HCT116 (cell line): Measurements from ENCODE around the gene S1PR2. TPM values are rescaled to one million over a fixed set of nuclear protein-coding genes. Genes with fewer than 3 reads are reported as not detected.

Experiments used
- ATAC-seq: fragments of 200-7000 bp; cut with Tn5 transposase; 2 replicates; pipeline ENCODE4 v1.9.1; 2020; ENCODE audit warnings: mild to moderate bottlenecking, moderate library complexity
- BruUV-seq: library from RNA; stranded (reverse); fragments of 400-500 nt; replicated peaks from 2 replicates; lab custom pipeline; 2021; lab: Mats Ljungman, UMichigan
- CTCF ChIA-PET: fragments of 300-600 bp; sonication (Branson Sonifier 250); formaldehyde crosslinking; loops from one replicate; lab custom pipeline; 2021; ENCODE audit warnings: antibody characterized with exemption; lab: Charles Lee
- POLR2A ChIA-PET: fragments of 300-600, 350-600 bp; sonication (Branson Sonifier 250); formaldehyde crosslinking; loops from one replicate; lab custom pipeline; 2021; ENCODE audit warnings: antibody characterized with exemption; lab: Charles Lee
- RAD21 ChIA-PET, 2 experiments: fragments of 300-600 bp; sonication (Branson Sonifier 250); formaldehyde crosslinking; loops; one replicate each; lab custom pipeline; 2023; ENCODE audit warnings: low total read pairs in 2 of 2; ENCODE audit not compliant: uncharacterized antibody in 2 of 2, unreplicated experiment in 2 of 2, low non-redundant PET in 1 of 2; lab: Charles Lee
- DNase-seq: peaks from one replicate; pipeline ENCODE4 v3.0.0-alpha.2; 2010; ENCODE audit warnings: low read depth, low spot score
- H2AFZ ChIP-seq: fragments of 200-600 bp; shearing (Covaris generic), sonication (generic); 2 replicates; pipeline ENCODE4 v1.6.1; 2017; ENCODE audit warnings: low read depth, mixed run types, mixed read lengths, antibody characterized with exemption, low read length; ENCODE audit not compliant: poor library complexity, severe bottlenecking
- H3K27ac ChIP-seq: 2 replicates; pipeline ENCODE4 v1.5.1; 2012; ENCODE audit warnings: low read depth, low read length
- H3K27me3 ChIP-seq: fragments of 200-600 bp; sonication (generic); 2 replicates; pipeline ENCODE4 v1.6.1; 2016; ENCODE audit warnings: mixed run types, low read length, mixed read lengths; ENCODE audit not compliant: insufficient read depth
- H3K36me3 ChIP-seq, 2 experiments: fragments of 200-500 bp in 1 of 2; fragments of 200-600 bp in 1 of 2; sonication (Bioruptor generic) in 1 of 2; sonication (generic) in 1 of 2; 2 replicates each; pipeline versions ENCODE4 v1.5.1 to v1.6.1; 2014 to 2016; ENCODE audit warnings: low read length in 2 of 2, inconsistent platforms in 1 of 2, mixed read lengths in 1 of 2, mixed run types in 1 of 2; ENCODE audit not compliant: insufficient read depth in 2 of 2, control insufficient read depth in 1 of 2
- H3K4me1 ChIP-seq, 2 experiments: fragments of 200-600 bp in 1 of 2; sonication (generic) in 1 of 2; 2 replicates each; pipeline versions ENCODE4 v1.5.1 to v1.6.1; 2012 to 2017; ENCODE audit warnings: low read length in 2 of 2, inconsistent platforms in 1 of 2, mild to moderate bottlenecking in 1 of 2, mixed read lengths in 1 of 2, mixed run types in 1 of 2, moderate library complexity in 1 of 2; ENCODE audit not compliant: insufficient read depth in 2 of 2, control insufficient read depth in 1 of 2
- H3K4me2 ChIP-seq: fragments of 200-600 bp; sonication (generic); 2 replicates; pipeline ENCODE4 v1.6.1; 2017; ENCODE audit warnings: mixed run types, low read length, mixed read lengths
- H3K4me3 ChIP-seq, 2 experiments: fragments of 200-600 bp in 1 of 2; sonication (generic) in 1 of 2; replicated peaks in 1 of 2; 2 replicates each; pipeline ENCODE4 v1.5.1; 2011 to 2016; ENCODE audit warnings: low read length in 2 of 2, control low read depth in 1 of 2, low read depth in 1 of 2, mild to moderate bottlenecking in 1 of 2, mixed read lengths in 1 of 2, mixed run types in 1 of 2
- H3K79me2 ChIP-seq: fragments of 200-600 bp; sonication (generic); 2 replicates; pipeline ENCODE4 v1.6.1; 2017; ENCODE audit warnings: mild to moderate bottlenecking, mixed run types, low read length, moderate library complexity, mixed read lengths; ENCODE audit not compliant: insufficient read depth
- H3K9ac ChIP-seq: fragments of 200-600 bp; sonication (generic); 2 replicates; pipeline ENCODE4 v1.6.1; 2016; ENCODE audit warnings: low read length, mixed read lengths
- H3K9me2 ChIP-seq: fragments of 200-600 bp; sonication (generic), shearing (Covaris generic); 2 replicates; pipeline ENCODE4 v1.6.1; 2017; ENCODE audit warnings: mixed run types, mild to moderate bottlenecking, moderate library complexity; ENCODE audit not compliant: insufficient read depth
- H3K9me3 ChIP-seq, 2 experiments: fragments of 200-500 bp in 1 of 2; fragments of 200-600 bp in 1 of 2; sonication (Bioruptor generic) in 1 of 2; sonication (generic) in 1 of 2; 2 replicates each; pipeline ENCODE4 v1.6.1; 2014 to 2017; ENCODE audit warnings: low read length in 2 of 2, mixed read lengths in 2 of 2, inconsistent platforms in 1 of 2, low read depth in 1 of 2, mild to moderate bottlenecking in 1 of 2, mixed run types in 1 of 2, moderate library complexity in 1 of 2; ENCODE audit not compliant: control insufficient read depth in 1 of 2, insufficient read depth in 1 of 2
- H4K20me1 ChIP-seq: fragments of 200-600 bp; sonication (generic), shearing (Covaris generic); 2 replicates; pipeline ENCODE4 v1.6.1; 2017; ENCODE audit warnings: mixed run types, mild to moderate bottlenecking, moderate library complexity; ENCODE audit not compliant: insufficient read depth
- CBX3 ChIP-seq: IDR thresholded peaks from 2 replicates; pipeline ENCODE4 v1.6.1; 2012; ENCODE audit warnings: low read depth
- CEBPB ChIP-seq: IDR thresholded peaks from 2 replicates; pipeline ENCODE4 v1.6.1; 2012; ENCODE audit warnings: low read depth
- EZH2phosphoT487 ChIP-seq: fragments of 200-600 bp; IDR thresholded peaks from 2 replicates; pipeline ENCODE4 v1.6.1; 2018; ENCODE audit warnings: antibody characterized with exemption, borderline replicate concordance
- POLR2A ChIP-seq: IDR thresholded peaks from 2 replicates; pipeline ENCODE4 v1.7.0; 2011; ENCODE audit warnings: borderline replicate concordance; ENCODE audit not compliant: insufficient read depth, insufficient read length; ENCODE audit errors: extremely low read depth
- POLR2AphosphoS5 ChIP-seq: IDR thresholded peaks from 2 replicates; pipeline ENCODE4 v1.6.1; 2011; ENCODE audit warnings: mild to moderate bottlenecking, low read depth, low read length, moderate library complexity
- TCF7L2 ChIP-seq: IDR thresholded peaks from 2 replicates; pipeline ENCODE4 v1.7.0; 2011; ENCODE audit warnings: borderline replicate concordance, inconsistent platforms; ENCODE audit not compliant: insufficient read depth, insufficient read length; ENCODE audit errors: extremely low read depth
- YY1 ChIP-seq: IDR thresholded peaks from 2 replicates; pipeline ENCODE4 v1.6.1; 2011; ENCODE audit warnings: low read length, low read depth, moderate library complexity, mild to moderate bottlenecking; ENCODE audit not compliant: insufficient replicate concordance; ENCODE audit errors: extremely low read depth
- intact Hi-C: fragments of 100-400 bp; cut with micrococcal nuclease; formaldehyde crosslinking; loops from 2 replicates; pipeline ENCODE4 v1.10.0; 2022
- total RNA-seq: library from RNA; stranded (reverse); gene quantifications from one replicate; pipeline ENCODE4 v1.2.1, GENCODE V29; 2021; ENCODE audit not compliant: unreplicated experiment
- TF ChIP-seq, protein P1 (sequence below): IDR thresholded peaks from 2 replicates; pipeline ENCODE4 v1.6.1; 2012; ENCODE audit warnings: low read depth

S1PR2 gene
- total RNA-seq, 1 experiment from 2014 or later, result 6.1 TPM

- ChIA-PET CTCF (interaction anchor here (0.7 kb wide), 1 partner anchor 134 kb away, joined by 3 read pairs; no protein-coding TSS in a partner anchor), POLR2A (no interaction called here), RAD21 (no interaction called here)
- ATAC-seq (no peak), DNase-seq (no peak)
- Histone ChIP-seq H3K27ac (no peak overlapping the region), H3K4me2 (no peak overlapping the region), H3K9me2 (no peaks in the 10 kb centered on the region), H3K27me3 (no peaks in the 10 kb centered on the region), H4K20me1 (no peaks in the 10 kb centered on the region; the same call in 1 of the 2 replicates), H3K79me2 (peaks cover 28% of the 10 kb centered on the region), H3K36me3 (peaks cover 19 to 28% of the 10 kb centered on the region in 2 experiments), H3K4me1 (peaks cover 3 to 27% of the 10 kb centered on the region in 2 experiments; a peak in 3 of 4 replicates), H3K4me3 (no peak overlapping the region), H2AFZ (no peak overlapping the region), H3K9me3 (no peaks in the 10 kb centered on the region), H3K9ac (no peak overlapping the region)
- intact Hi-C loops, result no loop called here
- TF ChIP-seq CEBPB (no peak), POLR2AphosphoS5 (no peak), CBX3 (no peak), EZH2phosphoT487 (no peak), YY1 (no peak), POLR2A (no peak), TCF7L2 (no peak)
- TF ChIP-seq, protein P1, sequence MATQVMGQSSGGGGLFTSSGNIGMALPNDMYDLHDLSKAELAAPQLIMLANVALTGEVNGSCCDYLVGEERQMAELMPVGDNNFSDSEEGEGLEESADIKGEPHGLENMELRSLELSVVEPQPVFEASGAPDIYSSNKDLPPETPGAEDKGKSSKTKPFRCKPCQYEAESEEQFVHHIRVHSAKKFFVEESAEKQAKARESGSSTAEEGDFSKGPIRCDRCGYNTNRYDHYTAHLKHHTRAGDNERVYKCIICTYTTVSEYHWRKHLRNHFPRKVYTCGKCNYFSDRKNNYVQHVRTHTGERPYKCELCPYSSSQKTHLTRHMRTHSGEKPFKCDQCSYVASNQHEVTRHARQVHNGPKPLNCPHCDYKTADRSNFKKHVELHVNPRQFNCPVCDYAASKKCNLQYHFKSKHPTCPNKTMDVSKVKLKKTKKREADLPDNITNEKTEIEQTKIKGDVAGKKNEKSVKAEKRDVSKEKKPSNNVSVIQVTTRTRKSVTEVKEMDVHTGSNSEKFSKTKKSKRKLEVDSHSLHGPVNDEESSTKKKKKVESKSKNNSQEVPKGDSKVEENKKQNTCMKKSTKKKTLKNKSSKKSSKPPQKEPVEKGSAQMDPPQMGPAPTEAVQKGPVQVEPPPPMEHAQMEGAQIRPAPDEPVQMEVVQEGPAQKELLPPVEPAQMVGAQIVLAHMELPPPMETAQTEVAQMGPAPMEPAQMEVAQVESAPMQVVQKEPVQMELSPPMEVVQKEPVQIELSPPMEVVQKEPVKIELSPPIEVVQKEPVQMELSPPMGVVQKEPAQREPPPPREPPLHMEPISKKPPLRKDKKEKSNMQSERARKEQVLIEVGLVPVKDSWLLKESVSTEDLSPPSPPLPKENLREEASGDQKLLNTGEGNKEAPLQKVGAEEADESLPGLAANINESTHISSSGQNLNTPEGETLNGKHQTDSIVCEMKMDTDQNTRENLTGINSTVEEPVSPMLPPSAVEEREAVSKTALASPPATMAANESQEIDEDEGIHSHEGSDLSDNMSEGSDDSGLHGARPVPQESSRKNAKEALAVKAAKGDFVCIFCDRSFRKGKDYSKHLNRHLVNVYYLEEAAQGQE, result no peak
- BruUV-seq, result no TSS peak
These were observed 23.1 kb upstream of the S1PR2 start for GRCh38 chr19:10254244-10254643.
